Thyroid gland (tissue), 4 donors: ENCODE data around the gene CACNB1. TPM values are rescaled to one million over a fixed set of nuclear protein-coding genes. Genes with fewer than 3 reads are reported as not detected.

Source experiments
- DNase-seq, 2 donors: peaks; one replicate each; pipeline ENCODE4 v3.0.0-alpha.2; 2019
- H3K27ac ChIP-seq, 3 donors: fragments of 200-600 bp; sonication (generic); 1 replicate in 2 of 3; 2 replicates in 1 of 3; pipeline ENCODE4 v1.5.1; 2016 to 2019; ENCODE audit warnings: mild to moderate bottlenecking in 1 of 3, moderate library complexity in 1 of 3
- H3K27me3 ChIP-seq: fragments of 200-600 bp; sonication (generic); one replicate; pipeline ENCODE4 v1.5.1; 2019
- H3K36me3 ChIP-seq, 2 donors: fragments of 200-600 bp; sonication (generic); one replicate each; pipeline ENCODE4 v1.5.1; 2016 to 2019
- H3K4me1 ChIP-seq, 2 donors: fragments of 200-600 bp; sonication (generic); one replicate each; pipeline ENCODE4 v1.5.1; 2017 to 2019
- H3K4me3 ChIP-seq, 3 donors: fragments of 200-600 bp; sonication (generic); replicated peaks in 1 of 3; 1 replicate in 2 of 3; 2 replicates in 1 of 3; pipeline ENCODE4 v1.5.1; 2016; ENCODE audit warnings: mild to moderate bottlenecking in 1 of 3
- H3K9me3 ChIP-seq: fragments of 200-600 bp; sonication (generic); one replicate; pipeline ENCODE4 v1.5.1; 2017
- POLR2A ChIP-seq, 2 donors: fragments of 450-650 bp; IDR thresholded peaks; one replicate each; pipeline ENCODE4 v1.6.1; 2017; ENCODE audit warnings: antibody characterized with exemption in 2 of 2, mild to moderate bottlenecking in 2 of 2, moderate library complexity in 1 of 2
- WGBS, 2 donors: methylation state at CpG; one replicate each; pipeline ENCODE4 v1.1.5; 2017; 5-methylcytosine and 5-hydroxymethylcytosine counted together
- intact Hi-C: fragments of 100-400 bp; cut with DNase I; formaldehyde crosslinking; loops from one replicate; pipeline ENCODE4 v1.15.1; 2023
- total RNA-seq, 4 donors: library from RNA; depleted of rRNA; stranded (reverse); fragments of >200 nt; gene quantifications; one replicate each; pipeline ENCODE4 v1.2.3, GENCODE V29; 2016
- TF ChIP-seq, protein P1 (sequence below), 6 experiments: fragments of 200-600 bp in 3 of 6; fragments of 450-650 bp in 3 of 6; sonication (generic) in 3 of 6; IDR thresholded peaks; one replicate each; pipeline ENCODE4 v1.5.1; 2016 to 2019; ENCODE audit warnings: antibody characterized with exemption in 6 of 6, mild to moderate bottlenecking in 2 of 6, inconsistent platforms in 1 of 6, moderate library complexity in 1 of 6

Gene CACNB1
- total RNA-seq, 4 donors from 2014 or later = 5.8 to 10.1 (median 7.8) TPM

DNA sequence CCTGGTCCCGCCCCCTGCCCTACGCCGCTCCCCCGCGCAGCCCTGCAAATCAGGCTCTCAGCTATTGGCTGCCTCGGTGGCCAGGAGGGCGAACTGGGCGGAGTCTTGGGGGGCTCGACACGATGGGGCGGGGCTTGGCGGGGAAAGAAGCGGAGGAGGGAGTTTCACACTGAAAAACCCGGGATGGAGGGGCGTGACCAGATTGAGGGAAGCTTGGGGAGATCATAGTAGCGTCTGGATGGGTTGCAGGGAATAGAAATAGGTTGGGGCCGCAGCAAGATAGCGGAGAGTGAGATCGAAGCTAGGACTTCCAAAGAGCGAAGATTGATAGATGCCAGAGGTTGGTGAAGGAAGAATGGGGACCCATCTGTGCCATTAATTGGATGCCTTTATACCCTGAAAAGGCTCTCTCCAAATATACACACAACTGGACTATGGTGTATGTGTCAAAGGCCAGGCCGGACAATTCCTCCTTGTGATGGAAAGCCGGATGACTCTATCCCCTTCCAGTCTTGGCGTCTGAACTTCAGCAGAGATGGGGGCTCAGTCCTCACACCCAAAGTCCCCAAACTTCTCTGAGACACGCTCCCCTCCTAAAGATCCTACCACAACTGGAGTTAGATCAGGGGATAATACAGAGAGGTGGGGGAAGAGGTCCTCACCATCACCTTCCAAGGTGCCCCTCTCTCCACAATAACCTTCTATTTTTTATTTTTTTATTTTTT, 28.7 kb upstream of the CACNB1 start:
- 18 to 20% methylated on average over 20 to 22 of the region's 24 CpGs for WGBS, 2 donors
- H3K27me3 ChIP-seq = peaks cover 18% of the 10 kb centered on the region
- no peak for TF ChIP-seq POLR2A (IDR thresholded peaks at IDR 0.05)
- TF ChIP-seq, protein P1, sequence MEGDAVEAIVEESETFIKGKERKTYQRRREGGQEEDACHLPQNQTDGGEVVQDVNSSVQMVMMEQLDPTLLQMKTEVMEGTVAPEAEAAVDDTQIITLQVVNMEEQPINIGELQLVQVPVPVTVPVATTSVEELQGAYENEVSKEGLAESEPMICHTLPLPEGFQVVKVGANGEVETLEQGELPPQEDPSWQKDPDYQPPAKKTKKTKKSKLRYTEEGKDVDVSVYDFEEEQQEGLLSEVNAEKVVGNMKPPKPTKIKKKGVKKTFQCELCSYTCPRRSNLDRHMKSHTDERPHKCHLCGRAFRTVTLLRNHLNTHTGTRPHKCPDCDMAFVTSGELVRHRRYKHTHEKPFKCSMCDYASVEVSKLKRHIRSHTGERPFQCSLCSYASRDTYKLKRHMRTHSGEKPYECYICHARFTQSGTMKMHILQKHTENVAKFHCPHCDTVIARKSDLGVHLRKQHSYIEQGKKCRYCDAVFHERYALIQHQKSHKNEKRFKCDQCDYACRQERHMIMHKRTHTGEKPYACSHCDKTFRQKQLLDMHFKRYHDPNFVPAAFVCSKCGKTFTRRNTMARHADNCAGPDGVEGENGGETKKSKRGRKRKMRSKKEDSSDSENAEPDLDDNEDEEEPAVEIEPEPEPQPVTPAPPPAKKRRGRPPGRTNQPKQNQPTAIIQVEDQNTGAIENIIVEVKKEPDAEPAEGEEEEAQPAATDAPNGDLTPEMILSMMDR (IDR thresholded peaks at IDR 0.05) = no peak
- H3K4me1 ChIP-seq = peaks cover 9 to 16% of the 10 kb centered on the region in 2 donors
- no peaks in the 10 kb centered on the region for H3K9me3 ChIP-seq
- H3K4me3 ChIP-seq = peak overlapping the region in 1 of 3 donors; percentile 12
- intact Hi-C loops = no loop called here
- peak in 1 of 2 donors; percentile 40 for DNase-seq
- no peak overlapping the region for H3K27ac ChIP-seq
- H3K36me3 ChIP-seq = no peaks in the 10 kb centered on the region

DNA sequence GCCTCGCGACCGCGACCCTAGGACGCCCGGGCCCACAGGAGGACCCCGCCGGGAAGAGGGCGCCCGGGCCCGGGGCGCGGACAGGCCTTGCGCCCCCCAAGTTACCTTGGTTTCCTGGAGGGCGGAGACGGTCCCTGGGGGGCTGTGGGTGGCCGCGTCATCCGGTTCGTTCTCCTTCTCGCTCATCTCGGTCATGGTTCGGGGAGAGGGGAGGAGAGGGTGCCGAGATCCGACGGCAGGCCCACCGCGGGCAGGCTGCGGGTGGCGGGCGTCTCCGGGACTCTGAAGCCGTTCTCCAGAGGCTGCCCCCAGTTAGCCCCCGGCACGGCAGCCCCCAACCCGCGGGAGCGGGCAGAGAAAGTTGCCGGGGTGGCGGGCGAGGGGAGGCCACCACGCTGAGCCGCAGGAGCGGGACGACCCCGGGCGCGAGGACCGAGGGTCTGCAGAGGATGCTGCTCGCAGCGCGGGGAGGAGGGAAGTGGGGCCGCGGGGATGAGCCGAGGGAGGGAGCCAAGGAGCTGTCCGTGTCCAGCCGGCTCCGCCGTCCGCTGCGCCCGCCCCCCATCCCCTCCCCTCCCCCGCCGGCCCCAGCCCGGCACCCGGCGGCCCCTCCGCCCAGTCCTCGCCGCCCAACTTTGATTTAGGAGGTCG, 28.0 kb upstream of the CACNB1 start, which contains the start of gene STAC2:
STAC2 (minus strand) TSS at position 638 of the 651 bp plus-strand sequence; CDS start at position 195, 443 bp downstream.
- H3K27me3 ChIP-seq = peaks cover 18% of the 10 kb centered on the region
- H3K9me3 ChIP-seq = no peaks in the 10 kb centered on the region
- TF ChIP-seq POLR2A (IDR thresholded peaks at IDR 0.05) = no peak
- TF ChIP-seq, protein P1 (IDR thresholded peaks at IDR 0.05) = no peak
- no peak for DNase-seq
- H3K4me3 ChIP-seq = peak within 1 kb of the TSS in 1 of 3 donors; percentile 12
- no peaks in the 10 kb centered on the region for H3K36me3 ChIP-seq
- peaks cover 9 to 16% of the 10 kb centered on the region in 2 donors for H3K4me1 ChIP-seq
- H3K27ac ChIP-seq = no peak within 1 kb of the TSS
- intact Hi-C loops = no loop called here
- 0 to 2% methylated on average over 1 to 19 of the region's 71 CpGs for WGBS, 2 donors

DNA sequence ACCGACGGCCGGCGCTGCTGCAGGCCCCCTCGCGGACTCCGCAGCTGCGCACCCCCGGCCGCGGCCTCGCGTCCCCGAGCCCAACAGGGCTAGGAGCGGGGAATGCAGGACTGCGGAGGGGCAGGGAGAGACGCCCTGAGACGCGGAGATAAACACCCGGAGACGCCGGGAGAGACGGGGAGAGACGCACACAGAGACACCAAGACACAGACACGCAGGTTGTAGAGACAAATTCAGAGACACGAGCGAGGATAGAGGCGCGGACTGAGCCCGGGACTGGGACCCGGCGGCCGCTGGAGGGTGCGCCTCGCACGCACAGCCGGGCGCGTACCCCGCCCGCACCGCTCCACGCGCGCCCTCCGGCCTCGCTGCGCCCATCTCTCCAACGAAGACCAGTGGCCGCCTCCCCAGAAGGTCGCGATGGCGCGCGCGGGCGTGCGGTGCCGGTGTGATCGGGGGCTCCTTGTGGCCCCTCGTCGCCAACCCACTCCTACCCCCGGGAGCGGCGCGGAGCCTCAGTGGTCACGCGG, 27.4 kb upstream of the CACNB1 start:
- H3K36me3 ChIP-seq = no peaks in the 10 kb centered on the region
- H3K27me3 ChIP-seq = peaks cover 18% of the 10 kb centered on the region
- peaks cover 9 to 16% of the 10 kb centered on the region in 2 donors for H3K4me1 ChIP-seq
- DNase-seq = no peak
- no peaks in the 10 kb centered on the region for H3K9me3 ChIP-seq
- no peak overlapping the region for H3K27ac ChIP-seq
- intact Hi-C loops = no loop called here
- TF ChIP-seq, protein P1 (IDR thresholded peaks at IDR 0.05) = no peak
- TF ChIP-seq POLR2A (IDR thresholded peaks at IDR 0.05) = no peak
- WGBS, 2 donors = 2 to 4% methylated on average over 25 to 30 of the region's 68 CpGs
- peak overlapping the region in 1 of 3 donors; percentile 12 for H3K4me3 ChIP-seq

DNA sequence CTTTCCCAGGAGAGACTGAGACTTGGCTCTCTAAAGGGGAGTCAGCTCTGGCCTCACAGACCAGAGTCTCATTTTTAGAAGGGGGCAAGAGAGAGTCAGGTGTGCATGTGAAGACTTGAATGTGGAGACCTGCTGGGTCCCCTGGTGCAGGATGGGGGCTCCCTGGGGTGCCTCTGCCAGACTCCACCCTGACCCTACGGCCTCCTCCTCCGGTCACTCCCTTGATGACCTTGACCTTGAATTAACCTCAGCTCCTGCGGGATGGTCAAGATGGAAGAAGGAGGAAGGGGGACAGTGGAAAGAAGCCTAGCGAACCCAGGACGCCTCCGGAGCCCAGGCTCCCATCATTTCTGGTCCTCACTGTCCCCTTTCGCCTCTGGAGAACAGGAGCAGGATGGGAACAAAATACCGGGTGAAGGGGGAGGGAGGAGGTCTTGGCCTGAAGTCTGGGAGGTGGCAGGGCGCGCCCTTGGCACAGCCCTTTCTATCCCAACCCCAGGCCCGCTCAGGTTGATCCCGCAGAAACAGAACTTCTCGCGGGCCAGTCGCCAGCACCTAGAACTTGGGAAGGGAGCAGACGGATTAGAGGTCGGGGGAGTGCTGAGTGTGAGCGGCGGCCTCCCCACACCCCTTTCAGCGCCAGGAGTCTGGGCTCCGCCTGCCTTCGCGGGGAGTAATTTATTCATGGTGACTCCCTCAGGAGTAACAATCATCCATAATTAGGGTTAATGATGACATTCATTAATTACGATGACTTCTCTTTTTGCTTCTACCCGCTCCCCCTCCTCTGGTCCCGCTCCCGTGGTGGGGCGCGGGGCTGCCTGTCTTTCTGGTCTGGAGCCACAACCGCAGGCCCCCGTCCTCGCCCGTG, 26.7 kb upstream of the CACNB1 start:
- no peak overlapping the region for H3K27ac ChIP-seq
- no peaks in the 10 kb centered on the region for H3K36me3 ChIP-seq
- H3K9me3 ChIP-seq = no peaks in the 10 kb centered on the region
- H3K27me3 ChIP-seq = peaks cover 18% of the 10 kb centered on the region
- intact Hi-C loops = no loop called here
- H3K4me3 ChIP-seq = peak overlapping the region in 1 of 3 donors; percentile 12
- TF ChIP-seq, protein P1 (IDR thresholded peaks at IDR 0.05) = no peak
- TF ChIP-seq POLR2A (IDR thresholded peaks at IDR 0.05) = no peak
- DNase-seq = no peak
- WGBS, 2 donors = 32 to 39% methylated on average over 25 to 33 of the region's 33 CpGs
- H3K4me1 ChIP-seq = peaks cover 9 to 16% of the 10 kb centered on the region in 2 donors
